HepG2 (cell line): ENCODE data around the gene MXRA7. TPM values are rescaled to one million over a fixed set of nuclear protein-coding genes. Genes with fewer than 3 reads are reported as not detected.

ENCODE experiments used
- BRD4 ChIP-seq: sonication (generic); formaldehyde crosslinking; IDR thresholded peaks from 2 replicates; pipeline ENCODE4 v1.4.0; 2020; ENCODE audit warnings: missing genetic modification reagents
- CREB1 ChIP-seq, 2 experiments: fragments of 450-650 bp in 1 of 2; IDR thresholded peaks; 2 replicates each; pipeline ENCODE4 v1.6.1; 2016 to 2017; ENCODE audit warnings: control low read depth in 1 of 2, mild to moderate bottlenecking in 1 of 2, missing compliant biosample characterization in 1 of 2, missing genetic modification characterization in 1 of 2
- DZIP1 ChIP-seq: sonication (generic); formaldehyde crosslinking; IDR thresholded peaks from 2 replicates; pipeline ENCODE4 v1.5.0; 2020; ENCODE audit warnings: mild to moderate bottlenecking, missing genetic modification reagents
- FOSL2 ChIP-seq: sonication (generic); formaldehyde crosslinking; IDR thresholded peaks from 2 replicates; pipeline ENCODE4 v1.4.0; 2020; ENCODE audit warnings: missing genetic modification reagents
- LBX2 ChIP-seq: sonication (generic); formaldehyde crosslinking; IDR thresholded peaks from 2 replicates; pipeline ENCODE4 v1.5.0; 2020; ENCODE audit warnings: missing genetic modification reagents, mild to moderate bottlenecking, borderline replicate concordance
- MTF2 ChIP-seq: sonication (generic); formaldehyde crosslinking; IDR thresholded peaks from 2 replicates; pipeline ENCODE4 v1.5.0; 2020; ENCODE audit warnings: missing genetic modification reagents, borderline replicate concordance
- PHF20 ChIP-seq: sonication (generic); formaldehyde crosslinking; IDR thresholded peaks from 2 replicates; pipeline ENCODE4 v1.5.0; 2020; ENCODE audit warnings: mild to moderate bottlenecking, missing genetic modification reagents
- PRMT3 ChIP-seq: sonication (generic); formaldehyde crosslinking; IDR thresholded peaks from 2 replicates; pipeline ENCODE4 v1.8.1; 2022; ENCODE audit warnings: low read depth, mild to moderate bottlenecking, moderate library complexity, missing genetic modification reagents, borderline replicate concordance
- RERE ChIP-seq: IDR thresholded peaks from 2 replicates; pipeline ENCODE4 v1.6.1; 2016; ENCODE audit warnings: low read depth, missing genetic modification reagents, missing compliant biosample characterization
- SP1 ChIP-seq, 2 experiments: fragments of 450-650 bp in 1 of 2; sonication (generic) in 1 of 2; formaldehyde crosslinking in 1 of 2; IDR thresholded peaks; 2 replicates each; pipeline versions ENCODE4 v1.4.0 to v1.6.1; 2016 to 2020; ENCODE audit warnings: missing genetic modification reagents in 1 of 2
- ZFP36L1 ChIP-seq: sonication (generic); formaldehyde crosslinking; IDR thresholded peaks from 2 replicates; pipeline ENCODE4 v1.8.0; 2022; ENCODE audit warnings: mild to moderate bottlenecking, missing genetic modification reagents, moderate library complexity
- ZFY ChIP-seq: sonication (generic); formaldehyde crosslinking; IDR thresholded peaks from 2 replicates; pipeline ENCODE4 v1.4.0; 2020; ENCODE audit warnings: missing genetic modification reagents
- ZGPAT ChIP-seq: IDR thresholded peaks from 2 replicates; pipeline ENCODE4 v1.6.1; 2016; ENCODE audit warnings: mild to moderate bottlenecking
- ZNF124 ChIP-seq: sonication (generic); formaldehyde crosslinking; IDR thresholded peaks from 2 replicates; pipeline ENCODE4 v1.4.0; 2020; ENCODE audit warnings: missing genetic modification reagents
- ZNF691 ChIP-seq: sonication (generic); formaldehyde crosslinking; IDR thresholded peaks from 2 replicates; pipeline ENCODE4 v1.4.0; 2020; ENCODE audit warnings: missing genetic modification reagents, low read depth, mild to moderate bottlenecking, borderline replicate concordance
- polyA plus RNA-seq, 8 experiments: library from polyadenylated mRNA; depleted of rRNA in 3 of 8; stranded (reverse) in 7 of 8; unstranded in 1 of 8; fragments of >200 nt; fragmentation: Illumina TruSeq in 4 of 8; extraction: Trizol in 4 of 8; gene quantifications; 2 replicates each; pipeline versions ENCODE4 v1.2.1 to v1.2.3, GENCODE V29; 2011 to 2016; ENCODE audit warnings: low read depth in 4 of 8, missing spikeins in 1 of 8, mixed read lengths in 1 of 8; ENCODE audit not compliant: insufficient read depth in 1 of 8
- total RNA-seq, 5 experiments: library from RNA; depleted of rRNA; stranded (reverse); fragments of >200 nt; fragmentation: Illumina TruSeq; extraction: Trizol; gene quantifications; 2 replicates each; pipeline ENCODE4 v1.2.3, GENCODE V29; 2016; ENCODE audit warnings: low read depth in 1 of 5

Gene MXRA7
- total and polyA plus RNA-seq, 2 of the 13 experiments (the other 11 are each of a cell fraction or from before 2014, with no cell fraction given): 44.8 to 112 TPM

- TF ChIP-seq RERE (no peak), MTF2 (CRISPR knock-in tag) (no peak; the same call in 1 of the 2 replicates), SP1 (IDR thresholded peaks at IDR 0.05) (no peak), SP1 (CRISPR knock-in tag; IDR thresholded peaks at IDR 0.05) (no peak), ZNF691 (CRISPR knock-in tag) (no peak), ZFP36L1 (no peak), LBX2 (no peak), PHF20 (CRISPR knock-in tag) (no peak), FOSL2 (CRISPR knock-in tag) (no peak; the same call in 1 of the 2 replicates), ZGPAT (no peak), PRMT3 (CRISPR knock-in tag) (no peak), CREB1 (IDR thresholded peaks at IDR 0.05) (no peak), CREB1 (CRISPR knock-in tag; IDR thresholded peaks at IDR 0.05) (no peak), DZIP1 (CRISPR knock-in tag) (peak; percentile 77; the same call in 1 of the 2 replicates), ZNF124 (CRISPR knock-in tag) (no peak), ZFY (CRISPR knock-in tag) (no peak), BRD4 (no peak)
These were observed 25.8 kb upstream of the MXRA7 start (continued) for GRCh38 chr17:76736349-76737081.
